ENCODE measurements around the gene SLC23A2.

- TF ChIP-seq CTCF (IDR thresholded peaks at IDR 0.05) (no peak), POLR2A (IDR thresholded peaks at IDR 0.05) (no peak)
Measured at GRCh38 chr20:4893709-4894108, 107.6 kb downstream of the SLC23A2 start.
